GM21717 (cell line): Measurements from ENCODE around the gene RSL24D1.

ENCODE experiments used
- ATAC-seq: cut with Tn5 transposase; IDR thresholded peaks from one replicate; pipeline ENCODE4 v1.9.1; 2021; ENCODE audit warnings: mild to moderate bottlenecking, moderate library complexity; ENCODE audit not compliant: unreplicated experiment

Gene RSL24D1

DNA sequence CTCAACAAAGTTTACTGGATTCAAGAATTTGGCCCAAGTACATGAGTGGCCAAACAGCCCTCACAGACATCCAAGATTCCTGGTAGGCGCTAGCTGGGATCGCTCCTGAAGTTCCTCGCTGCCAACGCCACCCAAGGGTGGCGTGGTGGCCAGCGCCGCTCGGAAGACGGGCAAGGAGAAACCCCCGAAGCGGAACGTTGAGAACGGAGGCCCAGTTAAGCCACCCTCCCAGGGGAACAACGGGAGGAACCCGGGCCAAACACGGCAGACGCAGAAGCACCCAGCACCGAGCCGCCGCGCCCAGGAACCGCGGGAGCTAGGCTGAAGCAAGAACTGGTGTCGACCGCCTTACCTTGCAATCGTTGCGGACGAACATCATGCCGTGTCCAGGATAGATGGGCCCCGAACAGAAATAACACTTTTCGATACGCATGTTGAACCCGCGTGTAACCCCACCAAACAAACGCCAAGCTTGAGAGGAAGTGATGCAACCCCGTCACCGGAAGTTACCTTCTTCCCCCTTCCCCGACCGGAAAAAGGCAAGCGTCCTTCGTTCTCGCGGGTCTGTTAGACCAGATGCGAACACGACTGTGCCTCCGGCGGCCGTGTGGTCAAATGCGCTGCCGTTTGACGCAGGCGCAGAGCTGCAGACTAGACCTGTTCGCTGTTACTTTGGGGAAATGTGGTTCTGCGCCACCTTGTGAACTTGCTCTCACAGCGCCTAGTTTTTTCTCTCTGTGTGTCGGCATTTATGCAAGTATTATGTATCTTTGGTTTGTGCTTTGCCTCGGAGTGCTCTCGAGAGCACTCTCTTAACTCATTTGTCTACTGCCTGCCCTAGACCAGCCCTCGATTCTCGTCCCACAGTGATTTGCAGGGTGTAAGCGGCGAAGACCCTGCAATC lies at the start of gene RSL24D1:
Gene RSL24D1, minus strand, starts transcription at position 484 of the 904 bp plus-strand sequence. Its CDS starts 51 bp downstream, at position 433.
- peak; percentile 95 for ATAC-seq

DNA sequence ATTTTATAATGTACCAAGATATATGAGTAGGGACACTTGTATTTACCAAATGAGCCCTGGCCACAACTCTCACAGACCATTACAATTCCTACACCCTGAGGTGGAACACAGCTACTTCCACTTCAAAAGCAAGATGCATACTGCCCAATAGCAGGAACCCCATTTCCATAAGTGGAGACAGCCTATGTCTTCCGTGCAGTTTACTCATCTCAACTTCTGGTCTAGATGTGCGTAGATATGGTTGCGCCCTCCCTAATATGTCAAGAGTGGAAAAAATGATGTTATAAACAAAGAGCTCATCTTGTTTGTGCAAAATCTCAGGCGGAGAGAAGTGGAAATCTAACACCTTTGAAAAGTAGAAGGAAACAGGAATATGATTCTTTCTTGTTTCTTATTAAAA lies 48.3 kb upstream of the RSL24D1 start:
- ATAC-seq, result no peak

DNA sequence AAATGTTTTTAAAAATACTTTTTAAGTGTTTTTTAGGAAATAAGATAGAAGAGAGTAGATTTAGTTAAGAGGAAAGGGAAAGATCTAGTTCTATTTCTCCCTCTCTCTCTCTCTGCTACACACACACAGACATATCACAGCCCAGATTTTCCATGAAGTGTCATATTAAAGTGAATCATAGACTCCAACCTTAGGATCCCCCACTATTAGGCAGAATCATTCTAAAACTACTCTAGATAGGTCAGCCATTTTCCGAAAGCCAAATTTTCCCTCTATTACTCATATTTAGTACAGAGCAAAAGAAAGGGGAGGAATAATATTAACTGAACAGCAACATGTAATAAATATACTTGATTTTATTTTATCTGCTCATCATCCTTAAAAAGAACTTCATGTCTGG lies 45.1 kb upstream of the RSL24D1 start:
- no peak for ATAC-seq

DNA sequence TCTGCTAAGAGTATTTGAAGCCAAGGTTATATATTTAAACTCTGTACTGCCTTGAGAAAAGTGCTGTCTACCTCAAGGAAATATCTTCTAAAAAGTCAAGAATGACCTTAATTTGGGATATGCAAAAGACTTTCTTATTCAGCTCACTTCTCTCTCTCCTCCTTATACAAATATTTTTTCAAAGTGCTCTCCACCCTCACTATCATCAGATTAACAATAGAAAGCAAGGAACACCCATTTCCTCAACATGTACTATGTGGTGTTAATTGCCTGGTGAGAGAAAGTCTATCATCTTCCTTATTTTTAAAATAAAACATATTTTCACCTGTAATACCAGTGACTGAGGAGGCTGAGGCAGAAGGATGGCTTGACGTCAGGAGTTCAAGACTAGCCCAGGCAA lies 44.4 kb upstream of the RSL24D1 start:
- no peak for ATAC-seq

DNA sequence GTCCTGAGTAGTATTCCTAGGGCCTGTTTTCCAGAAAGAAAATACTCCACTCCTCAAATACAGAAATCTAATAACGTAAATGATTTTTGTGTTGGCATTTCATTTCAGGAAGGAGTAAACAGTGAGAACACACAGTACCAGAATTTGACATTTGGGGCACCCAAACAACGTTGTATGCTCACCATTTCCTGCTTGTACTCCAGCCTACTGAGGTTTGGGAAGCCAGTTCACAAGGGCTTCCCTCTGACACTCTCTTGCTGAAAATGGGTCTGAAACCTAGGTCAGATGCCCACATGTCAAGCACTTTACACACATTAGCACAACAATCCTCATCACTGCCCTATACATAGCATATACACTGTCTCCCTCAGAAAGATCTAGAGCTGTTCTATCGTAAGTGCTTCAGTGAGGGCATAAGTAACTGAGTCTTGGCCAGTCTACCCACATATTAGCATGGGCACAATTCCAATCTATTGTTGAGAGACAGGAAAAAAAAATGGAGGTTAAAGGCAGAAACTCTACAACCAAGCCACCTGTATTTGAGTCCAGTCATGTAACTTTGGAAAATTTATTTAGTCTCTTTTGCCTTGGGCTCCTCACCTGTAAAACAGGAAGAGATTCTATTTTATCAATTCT lies 43.5 kb upstream of the RSL24D1 start:
- no peak for ATAC-seq

DNA sequence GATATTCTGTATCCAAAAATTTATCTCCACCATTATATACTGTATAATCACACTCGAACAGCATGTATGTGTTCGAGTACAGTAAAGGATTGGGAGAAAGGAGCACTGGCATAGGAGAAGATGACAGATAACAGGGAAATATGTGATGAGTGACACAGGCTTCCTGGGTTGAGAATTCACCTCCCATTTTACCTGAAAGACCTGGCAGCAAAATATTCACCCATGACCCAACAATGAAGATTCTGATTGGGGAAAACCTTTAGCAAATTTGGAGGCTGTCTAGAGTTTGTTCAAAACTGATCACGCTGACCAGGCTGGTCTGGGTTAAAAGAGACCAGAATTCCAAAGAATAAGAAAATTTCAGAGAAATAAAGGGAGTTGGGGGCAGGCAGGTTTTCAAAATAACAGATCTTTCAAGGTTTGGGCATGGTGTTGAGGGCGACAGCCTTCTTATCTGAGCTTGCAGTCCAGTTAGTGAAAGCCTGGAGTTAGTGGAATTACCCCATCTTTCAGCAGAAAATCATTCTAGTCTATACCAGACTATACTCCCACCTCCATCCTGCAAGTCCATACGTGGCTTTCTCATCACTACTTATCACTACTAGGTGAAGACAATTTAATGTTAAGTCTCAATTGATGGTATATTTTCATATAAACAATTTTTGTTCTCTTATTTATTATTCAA lies 42.8 kb upstream of the RSL24D1 start:
- no peak for ATAC-seq

DNA sequence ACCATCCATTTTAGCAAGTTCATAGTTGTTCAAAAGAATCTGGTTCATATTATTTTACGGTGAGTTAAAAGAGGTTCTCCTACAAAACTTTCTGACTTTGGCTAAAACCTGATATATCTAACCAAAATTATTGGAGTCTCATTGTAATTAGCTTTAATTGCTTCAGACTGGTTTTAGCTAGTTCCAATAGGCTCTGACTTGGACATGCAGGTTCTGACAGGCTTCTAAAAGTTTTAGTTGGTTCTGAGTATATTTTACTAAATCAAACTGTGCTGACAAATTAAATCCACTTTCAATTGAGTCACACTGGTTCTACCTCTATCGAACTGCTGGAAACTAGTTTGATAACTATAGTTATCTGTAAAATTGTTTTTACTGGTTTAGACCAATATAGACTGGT lies 42.1 kb upstream of the RSL24D1 start:
- ATAC-seq, result no peak

DNA sequence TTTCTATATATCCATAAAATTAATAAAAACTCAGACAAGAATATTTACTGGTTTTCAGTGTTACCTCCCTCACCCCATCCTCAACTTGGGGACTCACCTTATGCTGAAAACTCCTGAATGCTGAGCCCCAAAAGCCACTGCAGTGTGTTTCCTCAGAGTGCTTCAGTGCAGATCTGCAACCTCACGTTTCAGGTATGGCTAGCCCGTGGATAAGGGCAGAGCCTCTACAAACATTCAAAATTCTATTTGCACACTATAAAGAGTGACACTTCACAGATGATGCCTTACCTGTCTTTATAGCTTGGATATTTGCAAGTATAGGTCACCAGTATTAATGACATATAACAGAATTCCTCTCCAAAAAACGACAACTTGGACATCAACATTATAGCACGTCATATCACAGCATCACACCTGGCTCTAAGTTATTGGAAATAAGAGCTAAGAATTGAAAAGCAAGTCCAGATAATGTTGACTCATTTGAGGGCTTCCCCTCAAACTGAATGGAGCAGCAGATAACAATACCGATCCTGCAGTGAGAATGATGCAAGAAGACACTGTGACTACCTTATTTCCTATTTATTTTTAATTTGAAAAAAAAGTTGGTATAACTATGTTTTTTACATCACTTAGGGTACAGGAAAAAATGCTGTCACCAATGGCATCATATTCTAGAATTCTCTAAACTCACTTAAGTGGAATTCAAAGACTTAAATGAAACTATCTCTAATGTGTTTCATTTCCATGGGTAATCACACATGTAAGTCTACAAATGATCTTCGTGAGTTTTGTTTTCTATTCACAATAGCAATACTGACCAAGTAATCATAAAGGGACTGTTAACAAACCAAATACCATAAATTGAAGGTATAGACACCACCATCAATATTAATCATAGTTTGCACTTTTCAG lies 40.7 kb upstream of the RSL24D1 start:
- ATAC-seq, result no peak

DNA sequence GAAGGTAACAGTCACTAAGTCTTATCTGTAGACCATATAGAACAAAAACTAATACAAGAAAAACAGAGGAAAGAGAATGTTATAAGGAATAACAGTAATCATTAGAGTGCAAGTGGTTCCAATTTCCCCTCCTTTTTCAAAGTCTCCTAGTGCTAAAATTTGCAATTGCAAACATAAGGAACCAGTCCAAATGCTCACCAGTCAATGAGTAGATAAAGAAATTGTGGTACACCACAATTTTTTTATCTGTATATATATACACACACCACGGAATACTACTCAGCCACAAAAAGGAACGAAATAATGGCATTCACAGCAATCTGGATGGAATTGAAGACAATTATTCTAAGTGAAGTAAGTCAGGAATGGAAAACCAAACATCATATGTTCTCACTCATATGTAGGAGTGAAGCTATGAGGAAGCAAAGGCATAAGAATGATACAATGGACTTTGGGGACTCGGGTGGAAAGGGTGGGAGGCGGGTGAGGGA lies 38.9 kb upstream of the RSL24D1 start:
- ATAC-seq, result no peak

DNA sequence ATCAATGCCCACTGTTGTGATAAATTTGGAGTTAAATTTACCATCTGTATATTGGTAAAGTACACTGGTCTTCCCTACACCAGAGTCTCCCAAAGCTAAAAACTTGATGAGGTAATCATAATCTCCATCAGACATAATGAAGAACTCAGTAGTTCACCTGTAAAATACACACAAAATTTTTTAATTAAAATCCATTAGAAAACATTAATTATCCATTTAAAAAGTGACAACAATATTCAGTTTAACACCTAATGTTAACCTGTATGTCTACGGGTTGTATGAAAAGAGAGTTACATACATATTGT lies 38.0 kb upstream of the RSL24D1 start:
- ATAC-seq, result no peak

DNA sequence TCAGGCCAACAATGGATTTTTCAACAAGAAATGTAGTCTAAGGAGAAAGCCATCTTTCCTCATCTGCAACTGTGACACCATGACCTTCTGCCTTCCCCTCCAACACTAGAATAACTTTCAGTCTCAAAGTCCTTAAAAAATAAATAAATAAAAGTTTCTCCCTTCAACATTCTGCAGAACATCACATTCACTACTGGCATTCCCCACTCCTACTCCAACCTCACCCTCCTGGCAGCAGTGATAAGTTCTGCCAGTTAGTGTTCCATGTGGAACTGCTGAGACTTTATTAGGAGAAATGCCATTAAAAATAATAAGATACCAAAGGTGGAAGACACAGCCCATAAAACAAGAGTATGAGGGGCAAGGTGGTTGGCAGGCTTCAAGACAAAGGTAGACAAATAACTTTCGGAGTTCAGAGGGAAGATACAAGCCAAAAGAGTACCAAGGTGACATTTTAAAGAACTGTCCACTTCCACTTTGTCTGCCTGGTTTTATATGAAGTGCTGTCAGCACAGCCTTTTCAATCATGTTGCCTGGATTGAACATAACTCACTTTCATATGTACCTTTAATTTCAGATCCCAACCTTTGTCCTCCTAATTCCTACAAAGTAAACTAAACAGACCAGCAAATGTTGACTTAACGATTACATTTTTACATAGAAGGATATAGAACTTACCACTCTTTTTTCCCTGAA lies 37.5 kb upstream of the RSL24D1 start:
- no peak for ATAC-seq

DNA sequence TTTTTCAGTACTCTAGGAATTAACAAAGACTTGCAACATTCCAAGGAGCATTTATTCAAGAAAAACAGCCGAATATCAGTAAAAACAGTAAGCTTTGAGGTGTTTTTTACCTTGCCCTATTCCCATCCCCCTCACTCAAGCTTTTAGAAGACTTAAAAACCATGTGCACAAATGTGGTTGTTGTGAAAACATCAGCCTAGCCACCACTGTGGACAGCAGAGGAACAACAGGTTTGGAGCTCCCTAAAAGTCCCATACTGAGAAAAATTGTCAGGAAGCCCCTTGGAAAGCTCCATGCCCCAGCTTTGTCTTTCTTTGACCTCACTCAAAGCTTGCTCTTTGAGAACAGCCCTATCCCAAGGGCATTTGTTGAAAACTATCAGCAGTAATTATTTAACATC lies 34.7 kb upstream of the RSL24D1 start:
- ATAC-seq, result no peak

DNA sequence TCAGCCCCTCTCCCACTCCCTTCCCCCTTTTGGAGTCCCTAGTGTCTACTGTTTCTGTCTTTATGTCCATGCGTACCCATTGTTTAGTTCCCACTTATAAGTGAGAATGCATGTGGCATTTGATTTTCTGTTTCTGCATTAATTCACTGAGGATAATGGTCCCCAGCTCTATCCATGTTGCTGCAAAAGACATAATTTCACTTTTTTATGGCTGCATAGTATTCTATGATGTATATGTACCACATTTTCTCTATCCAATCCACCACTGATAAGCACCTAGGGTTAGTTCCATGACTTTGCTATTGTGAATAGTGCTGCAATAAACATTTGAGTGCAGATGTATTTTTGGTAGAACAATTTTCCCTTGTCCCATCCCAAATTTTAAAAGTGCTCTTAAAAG lies 34.2 kb upstream of the RSL24D1 start:
- ATAC-seq, result no peak

DNA sequence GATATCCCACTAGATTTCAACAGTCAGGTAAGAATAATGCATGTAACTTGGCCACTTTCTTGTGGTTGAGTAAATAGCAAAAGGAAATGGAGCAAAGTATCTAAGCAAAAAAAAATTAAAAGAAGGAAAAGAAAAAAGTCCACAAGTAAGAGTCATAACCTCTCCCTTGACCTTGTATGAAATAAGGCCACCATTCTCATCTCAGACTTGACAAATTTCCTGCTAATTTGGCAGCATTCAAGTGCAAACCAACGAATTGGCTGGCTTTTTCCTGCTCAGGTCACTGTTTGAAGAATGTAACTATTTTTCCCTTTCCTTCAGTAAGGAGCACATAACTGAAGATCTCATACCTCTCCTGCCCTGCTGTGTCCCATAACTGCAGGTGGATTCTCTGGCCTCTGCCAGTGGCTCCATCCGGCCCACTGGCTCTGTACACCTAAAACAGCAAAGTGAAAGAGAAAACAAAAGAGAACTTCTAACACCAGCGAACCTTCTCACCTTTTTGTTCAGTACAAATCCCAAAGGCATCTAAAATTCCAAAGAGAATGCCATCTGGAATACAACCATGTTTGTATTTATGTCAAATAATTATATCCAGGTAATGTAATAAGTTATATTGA lies 33.4 kb upstream of the RSL24D1 start:
- ATAC-seq, result no peak

DNA sequence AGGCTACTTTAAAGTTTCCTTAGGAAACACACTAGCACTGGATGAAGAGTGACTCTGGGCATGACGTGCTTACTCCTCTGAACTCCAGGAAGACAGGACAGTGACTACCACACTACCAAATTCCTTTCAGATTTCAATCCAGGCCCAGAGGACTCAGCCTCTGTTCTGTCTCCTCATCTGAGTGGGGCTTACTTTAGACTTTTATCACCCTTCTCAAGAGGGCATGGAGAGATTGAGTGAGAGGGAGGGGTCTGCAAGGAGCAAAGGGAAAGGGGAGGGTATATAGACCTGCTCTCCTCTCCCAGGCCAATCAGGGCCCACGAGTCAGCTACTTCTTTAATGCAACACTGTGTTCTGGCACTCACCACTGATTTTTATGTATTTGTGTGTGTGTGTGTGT lies 29.4 kb upstream of the RSL24D1 start:
- no peak for ATAC-seq

DNA sequence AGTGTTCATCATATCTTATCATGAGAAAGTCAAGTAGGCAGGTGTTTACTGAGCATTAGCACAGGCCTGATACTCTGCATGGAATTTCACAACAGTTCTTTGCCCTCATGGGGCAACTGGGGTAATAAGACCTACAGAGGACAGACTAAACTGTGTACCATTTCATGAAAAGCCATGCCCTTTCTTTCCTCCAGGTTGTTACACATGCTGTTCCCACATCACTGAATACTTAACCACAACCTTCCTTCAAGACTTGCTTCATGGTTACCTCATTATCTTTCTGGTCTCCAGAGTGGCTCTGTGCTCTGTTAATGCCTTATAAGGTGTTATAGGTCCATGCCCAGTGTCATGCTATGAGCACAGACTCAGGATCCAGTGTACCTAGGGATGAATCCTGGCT lies 28.2 kb upstream of the RSL24D1 start:
- ATAC-seq, result no peak

DNA sequence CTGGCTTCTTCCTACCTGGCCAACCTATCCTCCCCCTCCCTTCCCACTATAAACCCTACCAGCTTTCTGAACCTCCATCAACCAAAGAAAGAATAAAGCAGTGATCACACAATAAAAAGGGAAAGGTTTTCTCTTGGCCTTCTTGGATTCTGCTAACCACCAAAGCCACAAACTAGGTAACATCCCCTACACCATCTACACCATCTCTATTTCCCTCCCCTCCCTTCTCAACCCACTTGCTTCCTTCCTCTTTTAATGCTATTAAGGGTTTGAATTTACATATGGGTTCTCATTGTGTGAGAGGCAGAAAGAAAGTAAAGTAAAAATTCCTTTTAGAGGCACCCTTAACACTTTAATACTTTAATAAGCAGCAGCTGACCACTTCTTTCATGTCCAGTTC lies 25.8 kb upstream of the RSL24D1 start:
- ATAC-seq, result peak; percentile 66

DNA sequence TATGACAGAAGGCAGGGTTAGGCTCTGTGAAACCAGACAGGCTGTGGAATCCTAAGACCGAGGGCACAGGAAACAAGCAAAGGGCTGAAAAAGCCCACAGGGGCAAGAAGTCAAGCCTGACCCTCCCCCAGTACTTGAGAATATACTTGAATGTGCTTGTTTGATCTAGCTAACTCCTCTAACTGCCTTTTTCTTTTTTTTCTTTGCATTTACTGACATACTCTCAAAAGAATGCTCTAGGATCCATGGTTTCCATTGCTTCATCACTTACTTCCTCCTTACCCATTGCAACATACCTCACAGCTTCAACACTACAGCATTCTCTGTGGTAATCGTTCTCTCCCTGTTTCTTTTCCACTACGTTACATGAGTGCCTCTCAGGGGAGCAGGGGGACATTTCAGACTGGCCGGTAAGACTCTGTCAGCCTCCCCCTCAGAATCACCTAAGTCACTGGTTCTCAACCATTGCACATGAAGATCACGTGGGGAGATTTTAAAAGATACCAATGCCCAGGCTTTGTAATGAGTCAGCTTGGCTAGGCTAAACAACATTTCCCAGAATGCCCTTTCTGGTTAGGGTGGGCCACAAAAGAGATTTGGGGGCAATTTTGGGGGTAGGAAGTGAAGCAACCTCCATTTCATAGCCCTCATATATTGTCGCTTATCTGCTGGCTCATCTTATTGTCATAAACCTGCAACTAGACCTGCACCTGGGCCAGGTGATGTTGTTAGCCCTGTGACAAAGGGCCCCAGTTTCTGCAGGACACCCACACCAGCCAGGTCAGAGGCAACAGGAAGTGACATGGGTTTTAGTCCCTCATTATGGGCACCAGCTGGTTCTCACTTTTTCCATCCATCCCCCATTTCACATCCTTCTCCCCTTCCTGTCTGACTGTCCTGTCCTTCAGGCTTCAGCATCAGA lies 24.6 kb upstream of the RSL24D1 start:
- peak; percentile 31 for ATAC-seq

DNA sequence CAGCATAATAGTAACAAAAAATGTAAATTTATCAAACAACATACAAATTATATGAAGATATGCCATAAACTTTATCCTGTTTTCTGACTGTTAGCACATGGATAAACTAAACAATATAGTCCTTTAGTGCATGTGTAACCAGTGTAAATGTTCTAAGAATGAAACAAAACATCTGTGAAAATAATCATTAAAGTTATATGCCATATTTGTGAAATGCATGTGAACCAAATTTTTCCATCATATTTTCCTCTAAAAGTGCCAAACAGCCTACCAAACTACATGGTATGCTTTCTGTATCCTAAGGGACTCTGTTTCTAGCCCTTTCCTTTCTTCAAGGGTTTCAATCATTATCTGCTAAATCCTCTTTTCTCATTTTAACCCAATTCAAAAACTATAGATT lies 23.9 kb upstream of the RSL24D1 start:
- ATAC-seq, result no peak
